Stimulated activated effector memory CD8-positive, alpha-beta T cell treated with anti-CD3 and anti-CD28 coated beads, Interleukin-12 subunit alpha, Interleukin-12 subunit beta, amount 100 ng/mL, for 72 hours (primary cell): Measurements from ENCODE around the gene DNAH9.

Experiments
- ATAC-seq: fragments of 150-1000 bp; cut with Tn5 transposase; 2 replicates; pipeline ENCODE4 v1.10.0; 2021
- DNase-seq, 2 donors: peaks; one replicate each; pipeline ENCODE4 v3.0.0; 2021 to 2022; ENCODE audit warnings: low spot score in 2 of 2
- H3K27ac Mint-ChIP-seq: one replicate; pipeline ENCODE4 v1.8.0; 2022; ENCODE audit warnings: mild to moderate bottlenecking, mixed read lengths
- H3K36me3 Mint-ChIP-seq: one replicate; pipeline ENCODE4 v1.8.0; 2022; ENCODE audit warnings: mild to moderate bottlenecking, mixed read lengths
- H3K4me1 Mint-ChIP-seq: one replicate; pipeline ENCODE4 v1.8.0; 2022; ENCODE audit warnings: mixed read lengths
- H3K4me3 Mint-ChIP-seq: one replicate; pipeline ENCODE4 v1.8.0; 2022; ENCODE audit warnings: mild to moderate bottlenecking, mixed read lengths
- H3K9me3 Mint-ChIP-seq: one replicate; pipeline ENCODE4 v1.8.0; 2022; ENCODE audit warnings: mixed read lengths

The DNAH9 gene

GRCh38 chr17:11813871-11814270, 215.6 kb downstream of the DNAH9 start:
- Mint-ChIP-seq H3K4me1 (no peaks in the 10 kb centered on the region), H3K4me3 (no peak overlapping the region), H3K27ac (no peak overlapping the region), H3K9me3 (peaks cover 3% of the 10 kb centered on the region), H3K36me3 (no peaks in the 10 kb centered on the region)
- ATAC-seq (no peak), DNase-seq (no peak)

GRCh38 chr17:11814655-11815262, 216.5 kb downstream of the DNAH9 start:
- DNase-seq (no peak), ATAC-seq (no peak)
- Mint-ChIP-seq H3K36me3 (no peaks in the 10 kb centered on the region), H3K4me1 (no peaks in the 10 kb centered on the region), H3K9me3 (peaks cover 3% of the 10 kb centered on the region), H3K27ac (no peak overlapping the region), H3K4me3 (no peak overlapping the region)

- ATAC-seq (no peak), DNase-seq (no peak)
- no peaks in the 10 kb centered on the region for H3K9me3 Mint-ChIP-seq
- no peaks in the 10 kb centered on the region for H3K4me1 Mint-ChIP-seq
- no peaks in the 10 kb centered on the region for H3K36me3 Mint-ChIP-seq
- H3K27ac Mint-ChIP-seq, result no peak overlapping the region
- no peak overlapping the region for H3K4me3 Mint-ChIP-seq
These were observed 218.1 kb downstream of the DNAH9 start for GRCh38 chr17:11816409-11816808.

- H3K36me3 Mint-ChIP-seq, result no peaks in the 10 kb centered on the region
- no peak for DNase-seq
- H3K9me3 Mint-ChIP-seq, result peaks cover 15% of the 10 kb centered on the region
- H3K4me3 Mint-ChIP-seq, result no peak overlapping the region
- H3K27ac Mint-ChIP-seq, result no peak overlapping the region
- H3K4me1 Mint-ChIP-seq, result no peaks in the 10 kb centered on the region
- no peak for ATAC-seq
These were observed 225.6 kb downstream of the DNAH9 start for GRCh38 chr17:11823862-11824261.

GRCh38 chr17:11825572-11826209, 227.4 kb downstream of the DNAH9 start:
- ATAC-seq (no peak), DNase-seq (no peak)
- Mint-ChIP-seq H3K4me3 (no peak overlapping the region), H3K36me3 (no peaks in the 10 kb centered on the region), H3K9me3 (peaks cover 24% of the 10 kb centered on the region), H3K27ac (no peak overlapping the region), H3K4me1 (no peaks in the 10 kb centered on the region)

GRCh38 chr17:11832401-11833137, 234.3 kb downstream of the DNAH9 start:
- no peak overlapping the region for H3K27ac Mint-ChIP-seq
- H3K9me3 Mint-ChIP-seq, result peaks cover 21% of the 10 kb centered on the region
- H3K4me1 Mint-ChIP-seq, result no peaks in the 10 kb centered on the region
- ATAC-seq, result no peak
- DNase-seq, result no peak
- H3K4me3 Mint-ChIP-seq, result no peak overlapping the region
- no peaks in the 10 kb centered on the region for H3K36me3 Mint-ChIP-seq

- H3K27ac Mint-ChIP-seq, result no peak overlapping the region
- ATAC-seq (no peak), DNase-seq (no peak)
- H3K36me3 Mint-ChIP-seq, result no peaks in the 10 kb centered on the region
- H3K4me1 Mint-ChIP-seq, result no peaks in the 10 kb centered on the region
- peaks cover 3% of the 10 kb centered on the region for H3K9me3 Mint-ChIP-seq
- no peak overlapping the region for H3K4me3 Mint-ChIP-seq
These were observed 238.2 kb downstream of the DNAH9 start for GRCh38 chr17:11836508-11836907.

- H3K36me3 Mint-ChIP-seq, result no peaks in the 10 kb centered on the region
- no peaks in the 10 kb centered on the region for H3K9me3 Mint-ChIP-seq
- ATAC-seq (no peak), DNase-seq (no peak)
- no peak overlapping the region for H3K4me3 Mint-ChIP-seq
- no peak overlapping the region for H3K27ac Mint-ChIP-seq
- no peaks in the 10 kb centered on the region for H3K4me1 Mint-ChIP-seq
These were observed 241.8 kb downstream of the DNAH9 start for GRCh38 chr17:11840052-11840451.

GRCh38 chr17:11840831-11841230, 242.6 kb downstream of the DNAH9 start:
- Mint-ChIP-seq H3K36me3 (no peaks in the 10 kb centered on the region), H3K9me3 (no peaks in the 10 kb centered on the region), H3K27ac (no peak overlapping the region), H3K4me3 (no peak overlapping the region), H3K4me1 (no peaks in the 10 kb centered on the region)
- no peak for ATAC-seq
- no peak for DNase-seq

- ATAC-seq (no peak), DNase-seq (no peak)
- no peak overlapping the region for H3K27ac Mint-ChIP-seq
- no peak overlapping the region for H3K4me3 Mint-ChIP-seq
- H3K4me1 Mint-ChIP-seq, result no peaks in the 10 kb centered on the region
- H3K36me3 Mint-ChIP-seq, result no peaks in the 10 kb centered on the region
- peaks cover 10% of the 10 kb centered on the region for H3K9me3 Mint-ChIP-seq
These were observed 250.1 kb downstream of the DNAH9 start for GRCh38 chr17:11848330-11848729.

- Mint-ChIP-seq H3K27ac (no peak overlapping the region), H3K36me3 (no peaks in the 10 kb centered on the region), H3K4me1 (no peaks in the 10 kb centered on the region), H3K9me3 (peaks cover 10% of the 10 kb centered on the region), H3K4me3 (no peak overlapping the region)
- no peak for DNase-seq
- no peak for ATAC-seq
These were observed 254.0 kb downstream of the DNAH9 start for GRCh38 chr17:11852231-11852630.

GRCh38 chr17:11852912-11853311, 254.6 kb downstream of the DNAH9 start:
- Mint-ChIP-seq H3K36me3 (no peaks in the 10 kb centered on the region), H3K27ac (no peak overlapping the region), H3K4me3 (no peak overlapping the region), H3K9me3 (peaks cover 10% of the 10 kb centered on the region), H3K4me1 (no peaks in the 10 kb centered on the region)
- DNase-seq (no peak), ATAC-seq (no peak)

- no peak overlapping the region for H3K27ac Mint-ChIP-seq
- ATAC-seq (no peak), DNase-seq (no peak)
- H3K4me1 Mint-ChIP-seq, result no peaks in the 10 kb centered on the region
- H3K4me3 Mint-ChIP-seq, result no peak overlapping the region
- H3K9me3 Mint-ChIP-seq, result peaks cover 10% of the 10 kb centered on the region
- no peaks in the 10 kb centered on the region for H3K36me3 Mint-ChIP-seq
These were observed 255.3 kb downstream of the DNAH9 start for GRCh38 chr17:11853321-11854151.

GRCh38 chr17:11855306-11855705, 257.0 kb downstream of the DNAH9 start:
- ATAC-seq, result no peak

GRCh38 chr17:11857006-11857405, 258.7 kb downstream of the DNAH9 start:
- Mint-ChIP-seq H3K27ac (no peak overlapping the region), H3K36me3 (no peaks in the 10 kb centered on the region), H3K9me3 (peaks cover 4% of the 10 kb centered on the region), H3K4me1 (no peaks in the 10 kb centered on the region), H3K4me3 (no peak overlapping the region)
- ATAC-seq (no peak), DNase-seq (no peak)

More at GRCh38 chr17:11855306-11855705, 257.0 kb downstream of the DNAH9 start:
- H3K9me3 Mint-ChIP-seq, result peaks cover 8% of the 10 kb centered on the region
- no peak overlapping the region for H3K27ac Mint-ChIP-seq
- H3K4me3 Mint-ChIP-seq, result no peak overlapping the region
- H3K4me1 Mint-ChIP-seq, result no peaks in the 10 kb centered on the region
- no peaks in the 10 kb centered on the region for H3K36me3 Mint-ChIP-seq
- DNase-seq, result no peak
